Panc1 (cell line): ENCODE data around the gene HEATR5B. TPM values are rescaled to one million over a fixed set of nuclear protein-coding genes. Genes with fewer than 3 reads are reported as not detected.
A peak's percentile ranks its signal among the peaks of the same experiment; 100 is the strongest.

Experiments used
- ATAC-seq: fragments of 200-7000 bp; cut with Tn5 transposase; 2 replicates; pipeline ENCODE4 v1.9.1; 2020; ENCODE audit warnings: mild to moderate bottlenecking, moderate library complexity
- BruUV-seq: library from RNA; stranded (reverse); fragments of 400-500 nt; replicated peaks from 2 replicates; lab custom pipeline; 2021; lab: Mats Ljungman, UMichigan
- CTCF ChIA-PET: fragments of 300-600 bp; sonication (Branson Sonifier 250); formaldehyde crosslinking; loops from one replicate; lab custom pipeline; 2022; ENCODE audit warnings: antibody characterized with exemption; lab: Charles Lee
- POLR2A ChIA-PET: fragments of 300-600 bp; sonication (Branson Sonifier 250); formaldehyde crosslinking; loops from one replicate; lab custom pipeline; 2022; ENCODE audit warnings: antibody characterized with exemption; lab: Charles Lee
- DNase-seq: peaks from one replicate; pipeline ENCODE4 v3.0.0-alpha.2; 2010; ENCODE audit warnings: low read depth, low spot score
- H3K27ac ChIP-seq: 2 replicates; pipeline ENCODE4 v1.5.1; 2011; ENCODE audit warnings: mild to moderate bottlenecking, low read length, inconsistent platforms
- H3K27me3 ChIP-seq: fragments of 200-500 bp; sonication (Bioruptor generic); 2 replicates; pipeline ENCODE4 v1.6.0; 2014; ENCODE audit warnings: low read length, inconsistent platforms; ENCODE audit not compliant: control insufficient read depth, insufficient read depth
- H3K36me3 ChIP-seq: fragments of 200-500 bp; sonication (Bioruptor generic); 2 replicates; pipeline ENCODE4 v1.5.1; 2014; ENCODE audit warnings: inconsistent platforms, mild to moderate bottlenecking, low read length, moderate library complexity; ENCODE audit not compliant: control insufficient read depth, insufficient read depth
- H3K4me1 ChIP-seq: 2 replicates; pipeline ENCODE4 v1.5.1; 2011; ENCODE audit warnings: inconsistent platforms, mild to moderate bottlenecking, low read length, moderate library complexity; ENCODE audit not compliant: control insufficient read depth, insufficient read depth
- H3K4me3 ChIP-seq, 2 experiments: 2 replicates each; pipeline ENCODE4 v1.5.1; 2011 to 2012; ENCODE audit warnings: low read depth in 2 of 2, low read length in 2 of 2, mild to moderate bottlenecking in 2 of 2, inconsistent platforms in 1 of 2, moderate library complexity in 1 of 2
- H3K9me3 ChIP-seq: fragments of 200-500 bp; sonication (Bioruptor generic); 2 replicates; pipeline ENCODE4 v1.5.1; 2014; ENCODE audit warnings: low read depth, mild to moderate bottlenecking, inconsistent platforms, low read length, moderate library complexity; ENCODE audit not compliant: control insufficient read depth, insufficient read depth
- POLR2AphosphoS5 ChIP-seq: IDR thresholded peaks from 2 replicates; pipeline ENCODE4 v1.6.1; 2012; ENCODE audit warnings: mild to moderate bottlenecking, low read depth, low read length, moderate library complexity
- SIN3A ChIP-seq: IDR thresholded peaks from 2 replicates; pipeline ENCODE4 v1.6.1; 2012; ENCODE audit warnings: low read depth, mild to moderate bottlenecking, low read length, moderate library complexity, borderline replicate concordance; ENCODE audit not compliant: insufficient read depth
- TCF7L2 ChIP-seq: IDR thresholded peaks from 2 replicates; pipeline ENCODE4 v1.6.1; 2011; ENCODE audit warnings: mild to moderate bottlenecking, low read depth, low read length, inconsistent platforms
- in situ Hi-C: cut with HindIII; loops from 2 replicates; pipeline ENCODE4 v1.10.0; 2016; ENCODE audit warnings: low sequenced_read_pairs, low pct_unique_long_range_greater_than_20kb
- intact Hi-C: fragments of 100-400 bp; cut with micrococcal nuclease; formaldehyde crosslinking; loops from one replicate; pipeline ENCODE4 v1.10.0; 2022; ENCODE audit not compliant: unreplicated experiment
- total RNA-seq: library from RNA; stranded (reverse); gene quantifications from one replicate; pipeline ENCODE4 v1.2.1, GENCODE V29; 2021; ENCODE audit not compliant: unreplicated experiment
- TF ChIP-seq, protein P1 (sequence below): fragments of 450-650 bp; IDR thresholded peaks from 2 replicates; pipeline ENCODE4 v1.5.1; 2017; ENCODE audit warnings: mild to moderate bottlenecking
- TF ChIP-seq, protein P2 (sequence below), 2 experiments: IDR thresholded peaks; 2 replicates each; pipeline ENCODE4 v1.6.1; 2011 to 2012; ENCODE audit warnings: low read depth in 2 of 2, control low read depth in 1 of 2, low read length in 1 of 2, mild to moderate bottlenecking in 1 of 2, moderate library complexity in 1 of 2; ENCODE audit not compliant: insufficient read depth in 1 of 2

The HEATR5B gene
- total RNA-seq, 1 experiment from 2014 or later: 13.6 TPM

DNA sequence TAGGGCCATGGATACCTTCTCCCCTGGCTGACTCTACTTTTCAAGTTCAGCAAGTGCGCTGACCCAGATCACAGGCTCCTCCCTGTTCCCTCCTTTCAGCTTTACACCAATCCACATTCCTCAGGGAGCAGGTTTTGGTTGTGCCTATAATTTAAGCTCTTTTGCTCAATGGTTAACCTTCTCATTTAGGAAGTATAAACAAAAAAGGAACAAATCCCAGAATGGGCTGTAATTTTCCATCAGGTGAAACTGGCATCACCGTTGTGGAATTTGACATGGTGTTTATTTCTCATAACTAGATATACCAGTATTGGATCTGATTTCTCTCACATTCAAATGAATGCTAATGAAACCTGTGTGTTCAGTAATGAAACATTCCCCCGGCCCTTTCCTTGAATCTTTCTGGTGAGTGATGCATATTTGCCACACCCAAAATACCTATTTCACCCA, 131.4 kb downstream of the HEATR5B start:
- TF ChIP-seq TCF7L2: no peak
- no peak for TF ChIP-seq POLR2AphosphoS5
- TF ChIP-seq, protein P1, sequence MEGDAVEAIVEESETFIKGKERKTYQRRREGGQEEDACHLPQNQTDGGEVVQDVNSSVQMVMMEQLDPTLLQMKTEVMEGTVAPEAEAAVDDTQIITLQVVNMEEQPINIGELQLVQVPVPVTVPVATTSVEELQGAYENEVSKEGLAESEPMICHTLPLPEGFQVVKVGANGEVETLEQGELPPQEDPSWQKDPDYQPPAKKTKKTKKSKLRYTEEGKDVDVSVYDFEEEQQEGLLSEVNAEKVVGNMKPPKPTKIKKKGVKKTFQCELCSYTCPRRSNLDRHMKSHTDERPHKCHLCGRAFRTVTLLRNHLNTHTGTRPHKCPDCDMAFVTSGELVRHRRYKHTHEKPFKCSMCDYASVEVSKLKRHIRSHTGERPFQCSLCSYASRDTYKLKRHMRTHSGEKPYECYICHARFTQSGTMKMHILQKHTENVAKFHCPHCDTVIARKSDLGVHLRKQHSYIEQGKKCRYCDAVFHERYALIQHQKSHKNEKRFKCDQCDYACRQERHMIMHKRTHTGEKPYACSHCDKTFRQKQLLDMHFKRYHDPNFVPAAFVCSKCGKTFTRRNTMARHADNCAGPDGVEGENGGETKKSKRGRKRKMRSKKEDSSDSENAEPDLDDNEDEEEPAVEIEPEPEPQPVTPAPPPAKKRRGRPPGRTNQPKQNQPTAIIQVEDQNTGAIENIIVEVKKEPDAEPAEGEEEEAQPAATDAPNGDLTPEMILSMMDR: no peak
- TF ChIP-seq SIN3A: no peak
- TF ChIP-seq, protein P2, sequence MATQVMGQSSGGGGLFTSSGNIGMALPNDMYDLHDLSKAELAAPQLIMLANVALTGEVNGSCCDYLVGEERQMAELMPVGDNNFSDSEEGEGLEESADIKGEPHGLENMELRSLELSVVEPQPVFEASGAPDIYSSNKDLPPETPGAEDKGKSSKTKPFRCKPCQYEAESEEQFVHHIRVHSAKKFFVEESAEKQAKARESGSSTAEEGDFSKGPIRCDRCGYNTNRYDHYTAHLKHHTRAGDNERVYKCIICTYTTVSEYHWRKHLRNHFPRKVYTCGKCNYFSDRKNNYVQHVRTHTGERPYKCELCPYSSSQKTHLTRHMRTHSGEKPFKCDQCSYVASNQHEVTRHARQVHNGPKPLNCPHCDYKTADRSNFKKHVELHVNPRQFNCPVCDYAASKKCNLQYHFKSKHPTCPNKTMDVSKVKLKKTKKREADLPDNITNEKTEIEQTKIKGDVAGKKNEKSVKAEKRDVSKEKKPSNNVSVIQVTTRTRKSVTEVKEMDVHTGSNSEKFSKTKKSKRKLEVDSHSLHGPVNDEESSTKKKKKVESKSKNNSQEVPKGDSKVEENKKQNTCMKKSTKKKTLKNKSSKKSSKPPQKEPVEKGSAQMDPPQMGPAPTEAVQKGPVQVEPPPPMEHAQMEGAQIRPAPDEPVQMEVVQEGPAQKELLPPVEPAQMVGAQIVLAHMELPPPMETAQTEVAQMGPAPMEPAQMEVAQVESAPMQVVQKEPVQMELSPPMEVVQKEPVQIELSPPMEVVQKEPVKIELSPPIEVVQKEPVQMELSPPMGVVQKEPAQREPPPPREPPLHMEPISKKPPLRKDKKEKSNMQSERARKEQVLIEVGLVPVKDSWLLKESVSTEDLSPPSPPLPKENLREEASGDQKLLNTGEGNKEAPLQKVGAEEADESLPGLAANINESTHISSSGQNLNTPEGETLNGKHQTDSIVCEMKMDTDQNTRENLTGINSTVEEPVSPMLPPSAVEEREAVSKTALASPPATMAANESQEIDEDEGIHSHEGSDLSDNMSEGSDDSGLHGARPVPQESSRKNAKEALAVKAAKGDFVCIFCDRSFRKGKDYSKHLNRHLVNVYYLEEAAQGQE (IDR thresholded peaks at IDR 0.05; ENCODE audit: insufficient read depth in 1 of 2, low read depth in 2 of 2, low read length in 1 of 2): no peak
- intact Hi-C loops (no loop called here), in situ Hi-C loops (no loop called here)
- no peak for DNase-seq
- Histone ChIP-seq H3K27ac (no peak overlapping the region), H3K4me3 (no peak overlapping the region), H3K27me3 (no peaks in the 10 kb centered on the region), H3K9me3 (no peaks in the 10 kb centered on the region), H3K4me1 (peaks cover 5% of the 10 kb centered on the region), H3K36me3 (no peaks in the 10 kb centered on the region)
- BruUV-seq: no TSS peak
- POLR2A ChIA-PET: interaction anchor here (0.6 kb wide), 1 partner anchor 102 kb away, joined by 10 read pairs; no protein-coding TSS in a partner anchor
- CTCF ChIA-PET: no interaction called here
- ATAC-seq: no peak

DNA sequence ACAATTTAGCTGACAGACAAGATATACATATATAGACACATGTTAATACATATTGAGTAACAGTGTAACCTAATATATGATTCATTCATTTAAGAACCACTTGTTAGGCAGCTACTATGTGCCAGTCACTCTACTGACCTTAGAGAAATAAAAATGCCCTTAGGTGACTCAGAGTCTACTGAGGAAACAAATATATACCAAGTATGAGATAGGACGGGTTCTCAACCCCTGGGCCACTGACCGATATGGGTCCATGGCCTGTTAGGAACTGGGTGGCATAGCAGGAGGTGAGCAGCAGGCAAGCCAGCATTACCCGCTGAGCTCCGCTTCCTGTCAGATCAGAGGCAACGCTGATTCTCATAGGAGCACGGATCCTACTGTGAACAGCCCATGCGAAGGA, 132.6 kb downstream of the HEATR5B start:
- in situ Hi-C loops: no loop called here
- no peak overlapping the region for H3K27ac ChIP-seq
- DNase-seq (no peak), ATAC-seq (peak; percentile 71)
- intact Hi-C loops: no loop called here
- BruUV-seq: no TSS peak
- H3K4me1 ChIP-seq: peaks cover 5% of the 10 kb centered on the region
- H3K9me3 ChIP-seq: no peaks in the 10 kb centered on the region
- TF ChIP-seq, protein P2 (IDR thresholded peaks at IDR 0.05; ENCODE audit: insufficient read depth in 1 of 2, low read depth in 2 of 2, low read length in 1 of 2): no peak
- TF ChIP-seq, protein P1: no peak
- TF ChIP-seq POLR2AphosphoS5: no peak
- TF ChIP-seq SIN3A: no peak
- no peak for TF ChIP-seq TCF7L2
- ChIA-PET POLR2A (no interaction called here), CTCF (no interaction called here)
- H3K27me3 ChIP-seq: no peaks in the 10 kb centered on the region
- no peaks in the 10 kb centered on the region for H3K36me3 ChIP-seq
- no peak overlapping the region for H3K4me3 ChIP-seq
